Heart right ventricle (tissue), 16 donors: ENCODE measurements around the gene NPPA. TPM values are rescaled to one million over a fixed set of nuclear protein-coding genes. Genes with fewer than 3 reads are reported as not detected.

ENCODE experiments used
- ATAC-seq, 8 donors: fragments of 200-7000 bp; cut with Tn5 transposase; one replicate each; pipeline ENCODE4 v1.9.1; 2020; ENCODE audit warnings: mild to moderate bottlenecking in 8 of 8, moderate library complexity in 8 of 8, moderate number of reproducible peaks in 1 of 8
- DNase-seq, 2 donors: peaks; one replicate each; pipeline ENCODE4 v3.0.0-alpha.2; 2020
- H3K27ac ChIP-seq, 10 donors: fragments of 200-600 bp; sonication (generic) in 2 of 10; one replicate each; pipeline versions ENCODE4 v1.5.0 to v1.8.0; 2020 to 2022; ENCODE audit warnings: mild to moderate bottlenecking in 3 of 10
- H3K27me3 ChIP-seq, 7 donors: fragments of 200-600 bp; one replicate each; pipeline ENCODE4 v1.8.0; 2021 to 2022; ENCODE audit warnings: mild to moderate bottlenecking in 2 of 7
- H3K36me3 ChIP-seq, 9 donors: fragments of 200-600 bp; sonication (generic) in 1 of 9; one replicate each; pipeline versions ENCODE4 v1.5.0 to v1.8.0; 2020 to 2022; ENCODE audit warnings: mild to moderate bottlenecking in 2 of 9
- H3K4me1 ChIP-seq, 9 donors: fragments of 200-600 bp; sonication (generic) in 1 of 9; one replicate each; pipeline versions ENCODE4 v1.5.0 to v1.8.0; 2020 to 2022; ENCODE audit warnings: mild to moderate bottlenecking in 4 of 9
- H3K4me3 ChIP-seq, 10 donors: fragments of 200-600 bp; sonication (generic) in 2 of 10; one replicate each; pipeline versions ENCODE4 v1.5.0 to v1.8.0; 2020 to 2022; ENCODE audit warnings: mild to moderate bottlenecking in 7 of 10, moderate library complexity in 2 of 10
- H3K9me3 ChIP-seq, 11 donors: fragments of 200-600 bp in 10 of 11; sonication (generic) in 2 of 11; one replicate each; pipeline versions ENCODE4 v1.5.0 to v1.8.0; 2013 to 2022; ENCODE audit warnings: mild to moderate bottlenecking in 2 of 11, control low read depth in 1 of 11, moderate library complexity in 1 of 11
- CTCF ChIP-seq, 9 donors: fragments of 200-600 bp; sonication (generic) in 2 of 9; IDR thresholded peaks; one replicate each; pipeline versions ENCODE4 v1.5.0 to v1.8.0; 2021 to 2022; ENCODE audit warnings: antibody characterized with exemption in 9 of 9, mild to moderate bottlenecking in 5 of 9, moderate library complexity in 1 of 9
- WGBS, 2 donors: extraction: QIAGEN DNeasy Blood & Tissue Kit; methylation state at CpG; one replicate each; pipeline ENCODE4 v1.1.7; 2013; ENCODE audit warnings: inconsistent platforms in 1 of 2; 5-methylcytosine and 5-hydroxymethylcytosine counted together
- intact Hi-C, 10 donors: fragments of 100-400 bp; cut with DNase I; formaldehyde crosslinking; loops; one replicate each; pipeline versions ENCODE4 v1.11.1 to v1.14.2; 2022
- polyA plus RNA-seq, 2 donors: library from polyadenylated mRNA; stranded (reverse); fragments of 200-250 nt; gene quantifications; one replicate each; pipeline ENCODE4 v1.2.3, GENCODE V29; 2013
- total RNA-seq, 10 donors: library from RNA; stranded (reverse); fragmentation: NEBNext Ultra II Directional in 3 of 10; extraction: Animal tissue kit (Norgen Biotek cat#: 25700) in 3 of 10; gene quantifications; one replicate each; pipeline versions ENCODE4 v1.2.1 to v1.2.4, GENCODE V29; 2021 to 2023
- donor health status: Arrhythmogenic right ventricular cardiomyopathy.
- donor health status: ischemic (EF 13 %, LVEDD 7.1; RV severe dilation, severe dysfunction).
- donor health status: healthy with polysubstance abuse.
- donor health status: DM: no; HTN: yes; CAD: no.
- donor health status: DM: no; HTN: no; CAD: no.
- donor health status: ischemic (EF 25% LVEDD 6.9; RV normal size, moderate dysfunction).
- donor health status: ischemic (EF 25% LVEDD 5.7; RV mildly dilated, moderate dysfunction).
- donor health status: healthy.
- donor health status: DM: yes; HTN: yes; CAD: no.
- donor health status: Ischemic cardiomyopathy.
- donor health status: ischemic (EF 35%, LVEDD 5.7; RV mildly dilated, moderate dysfunction).
- donor health status: nonischemic (EF 11% LVEDD 7.7; RV severe dilation, severe dysfunction).
- donor health status: DM: yes; HTN: yes; CAD: no.
- donor health status: PGD.
- donor health status: ischemic (EF 29% LVEDD 5.4; RV normal size, mild dysfunction).
- donor health status: nonischemic (EF 23%, LVEDD 6.1; RV moderate dilation, normal function).

Gene NPPA
- total and polyA plus RNA-seq, 12 donors = 5.8 to 2,762 (median 663) TPM

DNA sequence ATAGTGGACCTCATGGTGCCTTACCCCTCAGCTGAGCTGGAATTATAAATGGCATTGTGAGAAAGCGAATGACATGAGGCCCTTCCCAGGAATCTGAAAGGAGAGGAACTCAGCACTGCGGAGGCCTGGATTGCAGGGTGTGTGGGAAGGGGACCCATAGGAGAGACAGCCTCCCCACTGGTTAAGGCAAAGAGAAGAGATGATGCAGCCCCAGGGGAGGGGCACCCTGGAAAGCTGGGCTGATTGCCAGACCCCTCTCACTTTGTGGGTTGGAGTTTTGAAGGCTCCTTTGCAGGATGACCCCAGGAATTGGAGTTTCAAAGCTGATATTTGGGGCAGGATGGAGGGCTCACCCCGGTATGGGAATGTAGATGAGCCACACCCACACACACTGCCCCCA, 9.1 kb upstream of the NPPA start:
- no peak for TF ChIP-seq CTCF (IDR thresholded peaks at IDR 0.05)
- Histone ChIP-seq H3K36me3 (no peaks in the 10 kb centered on the region), H3K4me1 (peaks cover 0 to 13% (median 5%) of the 10 kb centered on the region in 9 donors), H3K9me3 (no peaks in the 10 kb centered on the region), H3K27me3 (peaks cover 6 to 57% (median 44%) of the 10 kb centered on the region in 7 donors), H3K4me3 (peak overlapping the region in 1 of 10 donors; percentile 52), H3K27ac (peak overlapping the region in 1 of 10 donors; percentile 87)
- 53 to 57% methylated on average over 3 of the region's 3 CpGs for WGBS, 2 donors
- intact Hi-C loops = no loop called here
- peak in 4 of 8 donors; percentile 16 to 38 (median 25) for ATAC-seq
- no peak for DNase-seq

DNA sequence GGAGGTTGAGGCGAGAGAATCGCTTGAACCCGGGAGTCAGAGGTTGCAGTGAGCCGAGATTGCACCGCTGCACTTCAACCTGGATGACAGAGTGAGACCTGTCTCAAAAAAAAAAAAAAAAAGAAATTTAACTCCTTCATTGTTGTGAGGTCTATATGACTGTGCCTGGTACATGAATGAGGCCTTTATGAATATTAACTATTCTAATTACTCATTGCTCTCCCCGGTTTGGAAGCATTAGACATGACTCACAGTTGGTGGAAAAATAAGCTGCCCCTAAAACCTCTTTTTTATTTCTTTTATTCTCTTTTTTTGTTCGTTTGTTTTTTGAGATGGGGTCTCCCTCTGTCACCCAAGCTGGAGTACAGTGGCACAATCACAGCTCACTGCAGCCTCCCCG, 7.8 kb upstream of the NPPA start:
- intact Hi-C loops = no loop called here
- 81% methylated on average over 8 of the region's 8 CpGs for WGBS, 2 donors
- peak overlapping the region in 1 of 10 donors; percentile 87 for H3K27ac ChIP-seq

DNA sequence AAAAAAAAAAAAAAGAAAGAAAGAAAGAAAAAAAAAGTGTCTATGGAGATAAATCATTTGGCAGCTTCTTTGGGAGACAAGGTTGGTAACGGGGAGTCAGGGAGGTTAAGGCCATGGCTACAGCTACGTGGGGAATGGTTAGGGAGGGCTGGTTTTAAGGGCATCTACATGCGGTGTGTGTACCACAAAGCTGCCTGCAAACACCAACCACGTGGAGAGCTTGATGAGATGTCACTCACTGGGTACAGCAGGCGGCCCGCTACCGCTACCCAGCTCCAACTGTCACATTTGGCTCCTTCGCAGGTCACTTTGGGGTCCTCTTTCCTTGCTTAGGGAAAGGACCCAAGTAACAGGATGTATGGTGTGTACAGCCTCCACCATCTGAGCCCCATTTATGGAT, 6.9 kb upstream of the NPPA start:
- no peak for DNase-seq
- WGBS, 2 donors = 67 to 75% methylated on average over 8 of the region's 8 CpGs
- Histone ChIP-seq H3K27me3 (peaks cover 6 to 38% (median 30%) of the 10 kb centered on the region in 7 donors), H3K4me1 (peaks cover 0 to 10% (median 5%) of the 10 kb centered on the region in 9 donors), H3K27ac (no peak overlapping the region), H3K9me3 (no peaks in the 10 kb centered on the region), H3K4me3 (no peak overlapping the region), H3K36me3 (no peaks in the 10 kb centered on the region)
- ATAC-seq = no peak
- intact Hi-C loops = no loop called here
- TF ChIP-seq CTCF (IDR thresholded peaks at IDR 0.05) = no peak

More for the DNA sequence above, 7.8 kb upstream of the NPPA start:
- Histone ChIP-seq H3K9me3 (no peaks in the 10 kb centered on the region), H3K27me3 (peaks cover 6 to 47% (median 39%) of the 10 kb centered on the region in 7 donors), H3K36me3 (no peaks in the 10 kb centered on the region), H3K4me3 (no peak overlapping the region), H3K4me1 (peaks cover 0 to 13% (median 5%) of the 10 kb centered on the region in 9 donors)
- TF ChIP-seq CTCF (IDR thresholded peaks at IDR 0.05) = no peak
- DNase-seq (no peak), ATAC-seq (no peak)

GRCh38 chr1:11851180-11851579, 3.6 kb upstream of the NPPA start:
- Histone ChIP-seq H3K27ac (no peak overlapping the region), H3K4me3 (no peak overlapping the region), H3K36me3 (peaks cover 0 to 19% (median 0%) of the 10 kb centered on the region in 9 donors), H3K9me3 (no peaks in the 10 kb centered on the region), H3K4me1 (peaks cover 0 to 12% (median 0%) of the 10 kb centered on the region in 9 donors), H3K27me3 (peaks cover 0 to 11% (median 0%) of the 10 kb centered on the region in 7 donors)
- WGBS, 2 donors = 85 to 86% methylated on average over 7 of the region's 7 CpGs
- TF ChIP-seq CTCF (IDR thresholded peaks at IDR 0.05) = no peak
- DNase-seq (no peak), ATAC-seq (no peak)
- intact Hi-C loops = no loop called here
